ENCODE data around the gene PPM1E.

The PPM1E gene

GRCh38 chr17:58822148-58823050 is 66.7 kb downstream of the PPM1E start:
- Histone ChIP-seq H4K12ac (ENCODE audit: low read depth, low read length) (no peak overlapping the region), H2BK12ac (ENCODE audit: low read length) (no peak overlapping the region), H3K4me3 (ENCODE audit: low read depth, low read length) (no peak overlapping the region), H3K79me1 (ENCODE audit: low read length) (no peaks in the 10 kb centered on the region), H2BK120ac (ENCODE audit: insufficient read depth, low read length, poor library complexity) (no peak overlapping the region), H3K9ac (ENCODE audit: low read length) (no peak overlapping the region), H4K91ac (ENCODE audit: low read depth, low read length) (no peak overlapping the region), H2AK5ac (ENCODE audit: low read length) (no peak overlapping the region), H3K4me2 (ENCODE audit: low read length) (no peak overlapping the region), H3K4me1 (ENCODE audit: control insufficient read depth in 1 of 2, insufficient read depth in 2 of 2, low read length in 2 of 2) (no peaks in the 10 kb centered on the region), H2BK5ac (ENCODE audit: low read depth, low read length, poor library complexity) (no peak overlapping the region), H2AFZ (ENCODE audit: insufficient read depth, low read length, poor library complexity) (no peak overlapping the region), H4K8ac (ENCODE audit: low read depth, low read length) (no peak overlapping the region), H3K4ac (ENCODE audit: low read depth, low read length) (no peak overlapping the region), H3K36me3 (ENCODE audit: control insufficient read depth in 1 of 2, insufficient read depth in 2 of 2, low read length in 2 of 2) (no peaks in the 10 kb centered on the region), H3K9me3 (ENCODE audit: insufficient read depth, low read depth, low read length) (no peaks in the 10 kb centered on the region), H3K14ac (ENCODE audit: low read length) (no peak overlapping the region), H3K18ac (ENCODE audit: low read length) (no peak overlapping the region), H3K23ac (ENCODE audit: low read length) (no peak overlapping the region), H3K27ac (ENCODE audit: low read depth, low read length) (no peak overlapping the region), H3K79me2 (ENCODE audit: control insufficient read depth, insufficient read depth, low read length, poor library complexity) (no peaks in the 10 kb centered on the region), H3K27me3 (ENCODE audit: insufficient read depth, low read length) (no peaks in the 10 kb centered on the region)
- no CpG with 5 or more reads among the region's 6 CpGs for WGBS (ENCODE audit: extremely low coverage, insufficient coverage, insufficient read length)
- DNase-seq = peak; percentile 63 to 87

- H3K27me3 ChIP-seq (ENCODE audit: insufficient read depth, low read length) = no peaks in the 10 kb centered on the region
These were observed 67.4 kb downstream of the PPM1E start for GRCh38 chr17:58823051-58823525.

GRCh38 chr17:58829172-58829637 is 73.6 kb downstream of the PPM1E start:
- Histone ChIP-seq H3K4me3 (ENCODE audit: low read depth, low read length) (no peak overlapping the region), H2BK12ac (ENCODE audit: low read length) (no peak overlapping the region), H4K8ac (ENCODE audit: low read depth, low read length) (no peak overlapping the region), H3K36me3 (ENCODE audit: control insufficient read depth in 1 of 2, insufficient read depth in 2 of 2, low read length in 2 of 2) (no peaks in the 10 kb centered on the region), H3K27me3 (ENCODE audit: insufficient read depth, low read length) (no peaks in the 10 kb centered on the region), H3K4me1 (ENCODE audit: control insufficient read depth in 1 of 2, insufficient read depth in 2 of 2, low read length in 2 of 2) (no peaks in the 10 kb centered on the region), H3K27ac (ENCODE audit: low read depth, low read length) (no peak overlapping the region), H3K18ac (ENCODE audit: low read length) (no peak overlapping the region), H3K4ac (ENCODE audit: low read depth, low read length) (no peak overlapping the region), H3K79me1 (ENCODE audit: low read length) (no peaks in the 10 kb centered on the region), H3K14ac (ENCODE audit: low read length) (no peak overlapping the region), H4K12ac (ENCODE audit: low read depth, low read length) (no peak overlapping the region), H2AK5ac (ENCODE audit: low read length) (no peak overlapping the region), H3K9me3 (ENCODE audit: insufficient read depth, low read depth, low read length) (no peaks in the 10 kb centered on the region), H3K4me2 (ENCODE audit: low read length) (no peak overlapping the region), H2AFZ (ENCODE audit: insufficient read depth, low read length, poor library complexity) (no peak overlapping the region), H3K79me2 (ENCODE audit: control insufficient read depth, insufficient read depth, low read length, poor library complexity) (no peaks in the 10 kb centered on the region), H2BK5ac (ENCODE audit: low read depth, low read length, poor library complexity) (no peak overlapping the region), H2BK120ac (ENCODE audit: insufficient read depth, low read length, poor library complexity) (no peak overlapping the region), H3K23ac (ENCODE audit: low read length) (no peak overlapping the region), H3K9ac (ENCODE audit: low read length) (no peak overlapping the region), H4K91ac (ENCODE audit: low read depth, low read length) (no peak overlapping the region)
- no CpG with 5 or more reads among the region's 10 CpGs for WGBS (ENCODE audit: extremely low coverage, insufficient coverage, insufficient read length)
- DNase-seq = no peak

More at GRCh38 chr17:58823051-58823525, 67.4 kb downstream of the PPM1E start:
- no peaks in the 10 kb centered on the region for H3K79me2 ChIP-seq (ENCODE audit: control insufficient read depth, insufficient read depth, low read length, poor library complexity)
- no peaks in the 10 kb centered on the region for H3K79me1 ChIP-seq (ENCODE audit: low read length)
- no peak overlapping the region for H3K18ac ChIP-seq (ENCODE audit: low read length)
- H3K4ac ChIP-seq (ENCODE audit: low read depth, low read length) = no peak overlapping the region
- no peak overlapping the region for H4K91ac ChIP-seq (ENCODE audit: low read depth, low read length)
- no peak overlapping the region for H4K12ac ChIP-seq (ENCODE audit: low read depth, low read length)
- H2AFZ ChIP-seq (ENCODE audit: insufficient read depth, low read length, poor library complexity) = no peak overlapping the region
- H3K9me3 ChIP-seq (ENCODE audit: insufficient read depth, low read depth, low read length) = no peaks in the 10 kb centered on the region
- H2BK5ac ChIP-seq (ENCODE audit: low read depth, low read length, poor library complexity) = no peak overlapping the region
- H2BK12ac ChIP-seq (ENCODE audit: low read length) = no peak overlapping the region
- no peak overlapping the region for H3K27ac ChIP-seq (ENCODE audit: low read depth, low read length)
- no peak overlapping the region for H3K9ac ChIP-seq (ENCODE audit: low read length)
- DNase-seq = peak; percentile 21 to 82
- no peak overlapping the region for H3K4me2 ChIP-seq (ENCODE audit: low read length)
- no peak overlapping the region for H2BK120ac ChIP-seq (ENCODE audit: insufficient read depth, low read length, poor library complexity)
- no peak overlapping the region for H2AK5ac ChIP-seq (ENCODE audit: low read length)
- H3K4me1 ChIP-seq (ENCODE audit: control insufficient read depth in 1 of 2, insufficient read depth in 2 of 2, low read length in 2 of 2) = no peaks in the 10 kb centered on the region
- H4K8ac ChIP-seq (ENCODE audit: low read depth, low read length) = no peak overlapping the region
- H3K14ac ChIP-seq (ENCODE audit: low read length) = no peak overlapping the region
- H3K4me3 ChIP-seq (ENCODE audit: low read depth, low read length) = no peak overlapping the region
- no peak overlapping the region for H3K23ac ChIP-seq (ENCODE audit: low read length)
- no CpG with 5 or more reads among the region's 2 CpGs for WGBS (ENCODE audit: extremely low coverage, insufficient coverage, insufficient read length)
- no peaks in the 10 kb centered on the region for H3K36me3 ChIP-seq (ENCODE audit: control insufficient read depth in 1 of 2, insufficient read depth in 2 of 2, low read length in 2 of 2)

- no peak overlapping the region for H3K4me2 ChIP-seq (ENCODE audit: low read length)
- no peak for DNase-seq
- H3K79me1 ChIP-seq (ENCODE audit: low read length) = no peaks in the 10 kb centered on the region
- H2BK12ac ChIP-seq (ENCODE audit: low read length) = no peak overlapping the region
- H3K27me3 ChIP-seq (ENCODE audit: insufficient read depth, low read length) = no peaks in the 10 kb centered on the region
- no peaks in the 10 kb centered on the region for H3K79me2 ChIP-seq (ENCODE audit: control insufficient read depth, insufficient read depth, low read length, poor library complexity)
- no peaks in the 10 kb centered on the region for H3K4me1 ChIP-seq (ENCODE audit: control insufficient read depth in 1 of 2, insufficient read depth in 2 of 2, low read length in 2 of 2)
- H3K23ac ChIP-seq (ENCODE audit: low read length) = no peak overlapping the region
- no peaks in the 10 kb centered on the region for H3K36me3 ChIP-seq (ENCODE audit: control insufficient read depth in 1 of 2, insufficient read depth in 2 of 2, low read length in 2 of 2)
- no peak overlapping the region for H4K8ac ChIP-seq (ENCODE audit: low read depth, low read length)
- H2BK120ac ChIP-seq (ENCODE audit: insufficient read depth, low read length, poor library complexity) = no peak overlapping the region
- H3K18ac ChIP-seq (ENCODE audit: low read length) = no peak overlapping the region
- H4K91ac ChIP-seq (ENCODE audit: low read depth, low read length) = no peak overlapping the region
- H2AK5ac ChIP-seq (ENCODE audit: low read length) = no peak overlapping the region
- no peak overlapping the region for H3K4ac ChIP-seq (ENCODE audit: low read depth, low read length)
- no peak overlapping the region for H4K12ac ChIP-seq (ENCODE audit: low read depth, low read length)
- H3K4me3 ChIP-seq (ENCODE audit: low read depth, low read length) = no peak overlapping the region
- no peak overlapping the region for H3K9ac ChIP-seq (ENCODE audit: low read length)
- no peak overlapping the region for H3K27ac ChIP-seq (ENCODE audit: low read depth, low read length)
- no peak overlapping the region for H3K14ac ChIP-seq (ENCODE audit: low read length)
- H3K9me3 ChIP-seq (ENCODE audit: insufficient read depth, low read depth, low read length) = no peaks in the 10 kb centered on the region
- no peak overlapping the region for H2AFZ ChIP-seq (ENCODE audit: insufficient read depth, low read length, poor library complexity)
- no peak overlapping the region for H2BK5ac ChIP-seq (ENCODE audit: low read depth, low read length, poor library complexity)
- WGBS (ENCODE audit: extremely low coverage, insufficient coverage, insufficient read length) = no CpG with 5 or more reads among the region's 1 CpG
These were observed 76.1 kb downstream of the PPM1E start for GRCh38 chr17:58831780-58832179.
